DOHH2 (cell line): ENCODE measurements around the gene TWIST1.
A peak's percentile ranks its signal among the peaks of the same experiment; 100 is the strongest.

Source experiments
- H3F3A ChIP-seq: fragments of 200-600 bp; sonication (generic), shearing (Covaris generic); 2 replicates; pipeline ENCODE4 v1.6.0; 2016; ENCODE audit warnings: antibody characterized with exemption, mild to moderate bottlenecking; ENCODE audit not compliant: control insufficient read depth, insufficient read depth
- H3K27ac ChIP-seq: fragments of 200-600 bp; sonication (generic); 2 replicates; pipeline ENCODE4 v1.5.1; 2014; ENCODE audit warnings: low read depth, mild to moderate bottlenecking, low read length, moderate library complexity
- H3K27me3 ChIP-seq: fragments of 200-600 bp; sonication (generic); 2 replicates; pipeline ENCODE4 v1.6.1; 2014; ENCODE audit warnings: mild to moderate bottlenecking, low read length, mixed read lengths; ENCODE audit not compliant: control insufficient read depth
- H3K36me3 ChIP-seq: fragments of 200-600 bp; sonication (generic); 2 replicates; pipeline ENCODE4 v1.6.1; 2014; ENCODE audit warnings: mild to moderate bottlenecking, low read length, moderate library complexity, mixed read lengths; ENCODE audit not compliant: control insufficient read depth
- H3K4me1 ChIP-seq: fragments of 200-600 bp; sonication (generic); 2 replicates; pipeline ENCODE4 v1.6.1; 2014; ENCODE audit warnings: mild to moderate bottlenecking, low read length, mixed read lengths; ENCODE audit not compliant: control insufficient read depth
- H3K4me2 ChIP-seq: fragments of 200-600 bp; sonication (generic); 2 replicates; pipeline ENCODE4 v1.6.0; 2014; ENCODE audit warnings: mild to moderate bottlenecking, low read length, moderate library complexity
- H3K4me3 ChIP-seq: fragments of 200-600 bp; sonication (generic); 2 replicates; pipeline ENCODE4 v1.5.1; 2014; ENCODE audit warnings: mild to moderate bottlenecking, low read length, mixed read lengths
- H3K79me2 ChIP-seq: fragments of 200-600 bp; sonication (generic); 2 replicates; pipeline ENCODE4 v1.6.1; 2014; ENCODE audit warnings: mild to moderate bottlenecking, low read length, mixed read lengths; ENCODE audit not compliant: control insufficient read depth
- H3K9me2 ChIP-seq: fragments of 200-600 bp; sonication (generic); replicated peaks from 2 replicates; pipeline ENCODE4 v1.6.1; 2014; ENCODE audit warnings: mild to moderate bottlenecking, low read length, mixed read lengths; ENCODE audit not compliant: control insufficient read depth
- H3K9me3 ChIP-seq: fragments of 200-600 bp; sonication (generic); 2 replicates; pipeline ENCODE4 v1.6.1; 2014; ENCODE audit warnings: antibody characterized with exemption, low read length, mixed read lengths; ENCODE audit not compliant: control insufficient read depth, insufficient read depth
- H4K20me1 ChIP-seq: fragments of 200-600 bp; sonication (generic); 2 replicates; pipeline ENCODE4 v1.6.0; 2014; ENCODE audit warnings: low read depth, mild to moderate bottlenecking, antibody characterized with exemption, low read length, moderate library complexity; ENCODE audit not compliant: control insufficient read depth, insufficient read depth
- EZH2phosphoT487 ChIP-seq: fragments of 200-600 bp; sonication (generic); IDR thresholded peaks from 2 replicates; pipeline ENCODE4 v1.6.1; 2017; ENCODE audit warnings: borderline replicate concordance, mild to moderate bottlenecking, antibody characterized with exemption, low read length, moderate library complexity, mixed read lengths
- TF ChIP-seq, protein P1 (sequence below): fragments of 200-600 bp; sonication (generic); IDR thresholded peaks from one replicate; pipeline ENCODE4 v1.5.1; 2014; ENCODE audit warnings: antibody characterized with exemption, mild to moderate bottlenecking, low read depth, low read length; ENCODE audit not compliant: poor library complexity, severe bottlenecking

Gene TWIST1

DNA sequence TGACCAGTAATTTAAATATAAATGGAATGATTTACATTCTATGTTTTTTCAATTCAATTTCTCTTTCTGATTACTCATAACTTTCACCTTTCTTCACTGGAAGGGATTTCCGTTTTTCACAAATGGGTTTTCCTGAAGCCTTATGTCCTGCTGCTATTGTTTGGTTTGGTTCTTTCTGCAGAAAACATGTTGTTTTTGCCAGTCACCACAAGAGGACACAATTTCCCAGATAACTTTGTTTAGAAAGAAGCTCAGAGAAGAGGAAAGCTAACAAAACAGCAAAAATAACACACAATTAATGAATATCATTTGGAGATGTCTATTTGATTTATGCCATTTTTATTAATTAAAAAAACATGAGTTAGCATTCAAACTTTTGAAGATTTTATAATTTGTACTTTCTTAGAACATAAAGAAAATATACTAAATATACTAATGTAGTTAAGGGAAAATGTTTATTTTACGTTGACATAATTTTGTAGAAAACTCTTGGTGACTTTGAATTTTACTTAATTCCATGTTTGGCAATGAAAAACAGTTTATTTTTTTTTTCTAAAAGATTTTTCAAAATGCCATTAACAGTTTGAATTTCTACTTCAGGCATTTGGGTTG, 4.6 kb upstream of the TWIST1 start:
- Histone ChIP-seq H3F3A (no peaks in the 10 kb centered on the region), H3K9me3 (no peaks in the 10 kb centered on the region), H3K9me2 (no peaks in the 10 kb centered on the region), H3K27me3 (peaks cover 33% of the 10 kb centered on the region), H3K27ac (no peak overlapping the region), H4K20me1 (0 out of 2 replicates have a peak, but pooled peaks cover 2% of the 10 kb centered on the region), H3K79me2 (no peaks in the 10 kb centered on the region), H3K4me3 (no peak overlapping the region), H3K4me1 (no peaks in the 10 kb centered on the region), H3K4me2 (no peak overlapping the region), H3K36me3 (no peaks in the 10 kb centered on the region)
- no peak for TF ChIP-seq EZH2phosphoT487
- TF ChIP-seq, protein P1, sequence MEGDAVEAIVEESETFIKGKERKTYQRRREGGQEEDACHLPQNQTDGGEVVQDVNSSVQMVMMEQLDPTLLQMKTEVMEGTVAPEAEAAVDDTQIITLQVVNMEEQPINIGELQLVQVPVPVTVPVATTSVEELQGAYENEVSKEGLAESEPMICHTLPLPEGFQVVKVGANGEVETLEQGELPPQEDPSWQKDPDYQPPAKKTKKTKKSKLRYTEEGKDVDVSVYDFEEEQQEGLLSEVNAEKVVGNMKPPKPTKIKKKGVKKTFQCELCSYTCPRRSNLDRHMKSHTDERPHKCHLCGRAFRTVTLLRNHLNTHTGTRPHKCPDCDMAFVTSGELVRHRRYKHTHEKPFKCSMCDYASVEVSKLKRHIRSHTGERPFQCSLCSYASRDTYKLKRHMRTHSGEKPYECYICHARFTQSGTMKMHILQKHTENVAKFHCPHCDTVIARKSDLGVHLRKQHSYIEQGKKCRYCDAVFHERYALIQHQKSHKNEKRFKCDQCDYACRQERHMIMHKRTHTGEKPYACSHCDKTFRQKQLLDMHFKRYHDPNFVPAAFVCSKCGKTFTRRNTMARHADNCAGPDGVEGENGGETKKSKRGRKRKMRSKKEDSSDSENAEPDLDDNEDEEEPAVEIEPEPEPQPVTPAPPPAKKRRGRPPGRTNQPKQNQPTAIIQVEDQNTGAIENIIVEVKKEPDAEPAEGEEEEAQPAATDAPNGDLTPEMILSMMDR: peak; percentile 70

DNA sequence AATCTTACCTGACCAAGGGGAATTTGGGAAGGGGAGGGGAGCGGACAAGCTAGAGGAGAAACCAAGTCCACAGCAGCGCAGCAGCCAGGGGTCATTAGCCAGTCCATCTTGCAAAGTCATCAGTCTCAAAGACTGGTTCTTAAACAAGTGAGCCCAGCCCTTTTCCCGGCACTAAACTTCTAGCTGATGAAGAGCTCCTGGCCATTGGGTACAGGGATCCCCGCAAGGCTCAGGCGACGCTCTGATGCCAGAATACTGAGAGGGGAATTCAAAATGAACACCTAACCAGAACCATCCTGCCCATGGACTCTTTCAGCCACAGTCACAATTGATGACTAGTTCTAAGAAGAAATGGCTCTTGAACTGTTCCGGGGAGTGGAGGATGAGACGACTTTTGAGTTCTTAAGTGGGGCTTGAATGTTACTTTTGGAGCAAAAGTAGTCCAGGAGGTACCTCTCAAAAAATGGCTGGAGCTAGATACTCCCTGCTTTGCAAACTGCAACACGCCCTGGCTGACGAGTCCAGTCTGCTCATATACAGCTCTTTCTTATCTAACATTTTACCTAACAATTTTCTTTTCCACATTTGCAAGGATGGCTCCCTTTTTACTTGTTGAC, 2.5 kb upstream of the TWIST1 start:
- Histone ChIP-seq H3K4me1 (no peaks in the 10 kb centered on the region), H3K79me2 (no peaks in the 10 kb centered on the region), H3F3A (no peaks in the 10 kb centered on the region), H3K36me3 (no peaks in the 10 kb centered on the region), H3K9me2 (no peaks in the 10 kb centered on the region), H3K27me3 (peaks cover 35% of the 10 kb centered on the region), H3K9me3 (peaks cover 5% of the 10 kb centered on the region; the same call in 1 of the 2 replicates), H3K4me2 (no peak overlapping the region), H4K20me1 (0 out of 2 replicates have a peak, but pooled peaks cover 2% of the 10 kb centered on the region), H3K4me3 (no peak overlapping the region), H3K27ac (no peak overlapping the region)
- TF ChIP-seq, protein P1: no peak
- no peak for TF ChIP-seq EZH2phosphoT487

DNA sequence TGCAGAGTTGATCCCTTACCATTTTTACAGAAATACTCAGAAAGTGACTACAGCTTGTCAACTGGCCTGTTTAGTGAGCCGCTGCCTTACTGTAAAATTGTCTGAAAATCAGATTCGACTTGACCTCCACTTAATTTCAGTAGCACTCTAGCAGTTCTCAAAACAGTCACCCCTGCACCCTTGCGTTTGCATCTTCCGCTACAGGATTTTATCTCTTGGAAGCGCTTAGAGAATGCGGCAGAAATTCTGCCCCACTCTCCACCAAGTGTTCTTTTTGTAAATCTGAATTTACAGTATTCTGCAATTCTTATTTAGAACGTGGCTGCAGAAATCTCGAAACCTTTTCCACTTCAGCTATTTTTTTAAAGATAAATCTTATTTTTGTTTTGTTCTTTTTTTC, 1.9 kb upstream of the TWIST1 start:
- H3K4me3 ChIP-seq: no peak overlapping the region
- no peak overlapping the region for H3K4me2 ChIP-seq
- H4K20me1 ChIP-seq: 0 out of 2 replicates have a peak, but pooled peaks cover 2% of the 10 kb centered on the region
- H3K9me2 ChIP-seq: no peaks in the 10 kb centered on the region
- H3K4me1 ChIP-seq: no peaks in the 10 kb centered on the region
- H3K79me2 ChIP-seq: no peaks in the 10 kb centered on the region
- no peaks in the 10 kb centered on the region for H3F3A ChIP-seq
- H3K27me3 ChIP-seq: peaks cover 41% of the 10 kb centered on the region
- H3K9me3 ChIP-seq: peaks cover 5% of the 10 kb centered on the region; the same call in 1 of the 2 replicates
- TF ChIP-seq EZH2phosphoT487: no peak
- TF ChIP-seq, protein P1: no peak
- H3K27ac ChIP-seq: no peak overlapping the region
- no peaks in the 10 kb centered on the region for H3K36me3 ChIP-seq
